Kidney epithelial cell (primary cell): Measurements from ENCODE around the gene GRM7. TPM values are rescaled to one million over a fixed set of nuclear protein-coding genes. Genes with fewer than 3 reads are reported as not detected.

Experiments used
- DNase-seq: peaks from one replicate; pipeline ENCODE4 v3.0.0-alpha.2; 2010; ENCODE audit warnings: low read depth
- H3K27me3 ChIP-seq: 2 replicates; pipeline ENCODE4 v1.6.0; 2011; ENCODE audit warnings: low read length; ENCODE audit not compliant: control insufficient read depth, insufficient read depth
- H3K36me3 ChIP-seq: 2 replicates; pipeline ENCODE4 v1.5.1; 2011; ENCODE audit warnings: low read length; ENCODE audit not compliant: control insufficient read depth, insufficient read depth
- H3K4me3 ChIP-seq: 2 replicates; pipeline ENCODE4 v1.5.1; 2011; ENCODE audit warnings: low read depth, mild to moderate bottlenecking, control low read depth, low read length
- total RNA-seq: library from RNA; depleted of rRNA; stranded (reverse); fragments of >200 nt; gene quantifications from 2 replicates; pipeline ENCODE4 v1.2.3, GENCODE V29; 2015
- TF ChIP-seq, protein P1 (sequence below): IDR thresholded peaks from 2 replicates; pipeline ENCODE4 v1.5.1; 2011; ENCODE audit warnings: mild to moderate bottlenecking, moderate library complexity, low read length, control low read depth, inconsistent platforms; ENCODE audit not compliant: insufficient read depth, poor library complexity, severe bottlenecking

Gene GRM7
- total RNA-seq, 1 donor from 2014 or later, result 0.17 TPM

DNA sequence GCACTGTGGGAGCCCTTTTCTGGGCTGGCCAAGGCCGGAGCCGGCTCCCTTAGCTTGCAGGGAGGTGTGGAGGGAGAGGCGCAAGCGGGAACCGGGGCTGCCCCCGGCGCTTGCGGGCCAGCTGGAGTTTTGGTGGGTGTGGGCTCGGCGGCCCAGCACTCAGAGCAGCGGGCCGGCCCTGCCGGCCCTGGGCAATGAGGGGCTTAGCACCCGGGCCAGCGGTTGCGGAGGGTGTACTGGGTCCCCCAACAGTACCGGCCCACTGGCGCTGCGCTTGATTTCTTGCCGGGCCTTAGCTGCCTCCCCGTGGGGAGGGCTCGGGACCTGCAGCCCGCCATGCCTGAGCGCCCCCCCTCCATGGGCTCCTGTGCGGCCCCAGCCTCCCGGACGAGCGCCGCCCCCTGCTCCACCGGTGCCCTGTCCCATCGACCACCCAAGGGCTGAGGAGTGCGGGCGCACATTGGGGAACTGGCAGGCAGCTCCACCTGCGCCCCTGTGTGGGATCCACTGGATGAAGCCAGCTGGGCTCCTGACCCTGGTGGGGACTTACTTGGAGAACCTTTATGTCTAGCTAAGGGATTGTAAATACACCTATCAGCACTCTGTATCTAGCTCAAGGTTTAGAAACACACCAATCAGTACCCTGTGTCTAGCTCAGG, 707.7 kb downstream of the GRM7 start:
- H3K4me3 ChIP-seq, result no peak overlapping the region
- no peak for DNase-seq
- H3K36me3 ChIP-seq, result no peaks in the 10 kb centered on the region
- TF ChIP-seq, protein P1, sequence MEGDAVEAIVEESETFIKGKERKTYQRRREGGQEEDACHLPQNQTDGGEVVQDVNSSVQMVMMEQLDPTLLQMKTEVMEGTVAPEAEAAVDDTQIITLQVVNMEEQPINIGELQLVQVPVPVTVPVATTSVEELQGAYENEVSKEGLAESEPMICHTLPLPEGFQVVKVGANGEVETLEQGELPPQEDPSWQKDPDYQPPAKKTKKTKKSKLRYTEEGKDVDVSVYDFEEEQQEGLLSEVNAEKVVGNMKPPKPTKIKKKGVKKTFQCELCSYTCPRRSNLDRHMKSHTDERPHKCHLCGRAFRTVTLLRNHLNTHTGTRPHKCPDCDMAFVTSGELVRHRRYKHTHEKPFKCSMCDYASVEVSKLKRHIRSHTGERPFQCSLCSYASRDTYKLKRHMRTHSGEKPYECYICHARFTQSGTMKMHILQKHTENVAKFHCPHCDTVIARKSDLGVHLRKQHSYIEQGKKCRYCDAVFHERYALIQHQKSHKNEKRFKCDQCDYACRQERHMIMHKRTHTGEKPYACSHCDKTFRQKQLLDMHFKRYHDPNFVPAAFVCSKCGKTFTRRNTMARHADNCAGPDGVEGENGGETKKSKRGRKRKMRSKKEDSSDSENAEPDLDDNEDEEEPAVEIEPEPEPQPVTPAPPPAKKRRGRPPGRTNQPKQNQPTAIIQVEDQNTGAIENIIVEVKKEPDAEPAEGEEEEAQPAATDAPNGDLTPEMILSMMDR, result no peak
- no peaks in the 10 kb centered on the region for H3K27me3 ChIP-seq

DNA sequence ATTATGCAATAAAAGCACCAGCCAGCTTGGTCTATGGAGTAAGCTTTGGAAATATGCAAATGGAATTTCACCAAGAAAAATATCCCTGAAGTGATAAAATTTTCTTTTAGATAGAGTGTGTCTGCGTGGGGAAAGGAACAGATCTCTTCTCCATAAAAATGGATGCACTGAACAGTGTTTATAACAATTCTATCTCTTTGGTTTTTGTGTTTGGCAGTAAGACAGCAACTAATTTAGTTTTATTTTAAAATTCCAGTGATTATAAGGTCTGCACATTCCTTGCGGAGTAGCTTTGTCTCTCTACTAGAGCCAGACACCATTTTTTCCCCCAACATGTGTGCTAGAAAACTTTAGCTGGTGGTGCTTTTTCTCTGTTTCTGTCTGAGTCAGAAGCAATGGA, 712.4 kb downstream of the GRM7 start:
- Histone ChIP-seq H3K36me3 (no peaks in the 10 kb centered on the region), H3K4me3 (no peak overlapping the region), H3K27me3 (no peaks in the 10 kb centered on the region)
- TF ChIP-seq, protein P1, result no peak
- DNase-seq, result no peak

DNA sequence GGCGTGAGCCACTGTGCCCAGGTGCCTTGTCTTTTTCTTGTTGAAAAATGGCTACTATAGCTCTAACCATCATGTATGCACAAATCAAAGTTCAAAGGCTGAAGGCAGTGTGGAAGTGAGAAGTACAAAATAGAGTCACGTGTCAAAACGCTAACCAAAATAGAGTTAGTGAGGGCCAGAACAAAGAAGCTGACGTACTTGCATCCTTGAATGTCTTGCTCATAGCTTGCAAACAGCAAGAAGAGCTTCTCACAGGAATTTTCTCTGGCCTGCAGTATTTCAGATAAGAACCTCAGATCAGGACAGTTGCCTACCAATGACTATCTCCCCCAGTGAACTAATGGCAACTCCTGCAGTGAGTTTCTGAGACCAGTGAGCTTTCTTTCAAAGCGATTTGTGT, 713.5 kb downstream of the GRM7 start:
- TF ChIP-seq, protein P1, result no peak
- H3K27me3 ChIP-seq, result no peaks in the 10 kb centered on the region
- no peak for DNase-seq
- no peaks in the 10 kb centered on the region for H3K36me3 ChIP-seq
- H3K4me3 ChIP-seq, result no peak overlapping the region

DNA sequence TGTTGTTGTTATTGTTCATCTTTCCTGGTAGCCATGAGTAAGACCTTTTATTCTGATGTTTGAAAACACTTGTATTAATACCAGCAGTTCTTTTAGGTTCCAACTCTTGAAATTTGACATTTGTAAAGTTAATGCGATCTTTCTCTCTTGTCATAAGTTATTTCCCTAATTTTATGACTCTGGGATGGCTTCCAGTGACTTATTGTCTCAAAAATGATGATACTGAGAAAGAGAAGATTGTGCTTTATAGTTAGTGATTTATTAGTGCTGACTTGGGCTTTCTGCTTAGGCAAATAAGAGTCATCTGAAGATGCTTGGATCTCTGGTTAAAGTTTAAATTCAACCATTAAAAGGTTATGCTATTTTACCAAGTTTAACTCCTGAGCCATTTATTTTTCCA, 715.2 kb downstream of the GRM7 start:
- H3K27me3 ChIP-seq, result no peaks in the 10 kb centered on the region
- DNase-seq, result no peak
- no peak overlapping the region for H3K4me3 ChIP-seq
- H3K36me3 ChIP-seq, result no peaks in the 10 kb centered on the region
- TF ChIP-seq, protein P1, result no peak

DNA sequence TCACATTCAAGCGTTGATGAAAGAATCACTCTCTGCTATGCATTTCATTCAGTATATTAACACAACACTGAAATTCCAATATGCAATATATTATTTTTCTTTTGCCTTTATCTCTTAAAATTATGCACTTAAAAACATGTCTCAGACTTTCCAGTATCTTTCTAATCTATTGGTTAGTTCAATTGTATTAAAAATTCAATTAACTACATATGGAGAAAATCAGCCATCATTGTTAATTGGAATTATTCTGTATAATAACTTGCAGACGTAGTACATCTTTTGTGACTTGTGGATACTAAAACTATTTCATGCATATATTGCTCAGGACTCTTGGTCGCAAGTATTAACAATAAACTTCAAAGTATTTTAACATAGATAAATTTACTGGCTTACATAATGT, 715.6 kb downstream of the GRM7 start:
- no peak overlapping the region for H3K4me3 ChIP-seq
- no peaks in the 10 kb centered on the region for H3K27me3 ChIP-seq
- TF ChIP-seq, protein P1, result no peak
- no peaks in the 10 kb centered on the region for H3K36me3 ChIP-seq
- DNase-seq, result no peak

DNA sequence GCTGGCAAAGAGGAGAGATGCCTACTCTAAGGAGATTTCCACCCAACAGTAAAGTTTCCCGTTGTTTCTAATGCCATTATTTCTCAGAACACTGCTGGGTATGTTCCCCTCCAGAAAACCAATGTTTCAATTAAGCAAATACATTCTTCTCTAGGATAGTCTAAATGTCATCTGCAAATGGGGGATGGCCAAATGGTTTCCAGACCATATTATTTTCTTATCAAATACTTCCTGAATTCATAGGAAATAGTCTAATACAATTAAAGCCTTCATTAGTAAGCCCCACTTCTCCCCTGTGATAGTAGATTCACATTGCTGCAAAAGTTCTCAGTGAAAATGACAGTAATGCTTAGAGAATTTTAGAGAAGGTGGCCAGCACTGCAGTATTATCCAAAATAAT, 716.6 kb downstream of the GRM7 start:
- DNase-seq, result no peak
- H3K4me3 ChIP-seq, result no peak overlapping the region

More for the DNA sequence above, 716.6 kb downstream of the GRM7 start:
- Histone ChIP-seq H3K27me3 (no peaks in the 10 kb centered on the region), H3K36me3 (no peaks in the 10 kb centered on the region)
- TF ChIP-seq, protein P1, result no peak
